Liver (tissue), 3 donors: ENCODE results near the gene PDLIM1.

ENCODE experiments used
- CTCF ChIP-seq: fragments of 150-350 bp; IDR thresholded peaks from 2 replicates; pipeline ENCODE4 v1.5.1; 2017; ENCODE audit warnings: improper control_type of control experiment, low read depth, low read length; ENCODE audit not compliant: missing input control
- HNF4G ChIP-seq: IDR thresholded peaks from 2 replicates; pipeline ENCODE4 v1.6.1; 2016; ENCODE audit warnings: antibody characterized with exemption
- RAD21 ChIP-seq, 2 donors: IDR thresholded peaks; 2 replicates each; pipeline ENCODE4 v1.6.1; 2016; ENCODE audit warnings: antibody characterized with exemption in 2 of 2, mild to moderate bottlenecking in 2 of 2
- REST ChIP-seq: IDR thresholded peaks from 2 replicates; pipeline ENCODE4 v1.6.1; 2016; ENCODE audit warnings: antibody characterized with exemption, mild to moderate bottlenecking
- RXRA ChIP-seq, 2 donors: IDR thresholded peaks; 2 replicates each; pipeline ENCODE4 v1.6.1; 2017 to 2018; ENCODE audit warnings: antibody characterized with exemption in 2 of 2, mild to moderate bottlenecking in 1 of 2
- YY1 ChIP-seq: IDR thresholded peaks from 2 replicates; pipeline ENCODE4 v1.6.1; 2016; ENCODE audit warnings: antibody characterized with exemption, mild to moderate bottlenecking
- donor health status: healthy.
- donor health status: healthy.

- TF ChIP-seq CTCF (no peak), REST (no peak), HNF4G (no peak), RXRA (IDR thresholded peaks at IDR 0.05) (no peak), YY1 (no peak), RAD21 (IDR thresholded peaks at IDR 0.05) (no peak)
Measured at GRCh38 chr10:95250856-95251255, 39.9 kb downstream of the PDLIM1 start.
